HCT116 (cell line): Measurements from ENCODE around the gene DGKB. TPM values are rescaled to one million over a fixed set of nuclear protein-coding genes. Genes with fewer than 3 reads are reported as not detected.

Source experiments
- ATAC-seq: fragments of 200-7000 bp; cut with Tn5 transposase; 2 replicates; pipeline ENCODE4 v1.9.1; 2020; ENCODE audit warnings: mild to moderate bottlenecking, moderate library complexity
- BruUV-seq: library from RNA; stranded (reverse); fragments of 400-500 nt; replicated peaks from 2 replicates; lab custom pipeline; 2021; lab: Mats Ljungman, UMichigan
- CTCF ChIA-PET: fragments of 300-600 bp; sonication (Branson Sonifier 250); formaldehyde crosslinking; loops from one replicate; lab custom pipeline; 2021; ENCODE audit warnings: antibody characterized with exemption; lab: Charles Lee
- POLR2A ChIA-PET: fragments of 300-600, 350-600 bp; sonication (Branson Sonifier 250); formaldehyde crosslinking; loops from one replicate; lab custom pipeline; 2021; ENCODE audit warnings: antibody characterized with exemption; lab: Charles Lee
- RAD21 ChIA-PET, 2 experiments: fragments of 300-600 bp; sonication (Branson Sonifier 250); formaldehyde crosslinking; loops; one replicate each; lab custom pipeline; 2023; ENCODE audit warnings: low total read pairs in 2 of 2; ENCODE audit not compliant: uncharacterized antibody in 2 of 2, unreplicated experiment in 2 of 2, low non-redundant PET in 1 of 2; lab: Charles Lee
- DNase-seq: peaks from one replicate; pipeline ENCODE4 v3.0.0-alpha.2; 2010; ENCODE audit warnings: low read depth, low spot score
- H2AFZ ChIP-seq: fragments of 200-600 bp; shearing (Covaris generic), sonication (generic); 2 replicates; pipeline ENCODE4 v1.6.1; 2017; ENCODE audit warnings: low read depth, mixed run types, mixed read lengths, antibody characterized with exemption, low read length; ENCODE audit not compliant: poor library complexity, severe bottlenecking
- H3K27ac ChIP-seq: 2 replicates; pipeline ENCODE4 v1.5.1; 2012; ENCODE audit warnings: low read depth, low read length
- H3K27me3 ChIP-seq: fragments of 200-600 bp; sonication (generic); 2 replicates; pipeline ENCODE4 v1.6.1; 2016; ENCODE audit warnings: mixed run types, low read length, mixed read lengths; ENCODE audit not compliant: insufficient read depth
- H3K36me3 ChIP-seq, 2 experiments: fragments of 200-500 bp in 1 of 2; fragments of 200-600 bp in 1 of 2; sonication (Bioruptor generic) in 1 of 2; sonication (generic) in 1 of 2; 2 replicates each; pipeline versions ENCODE4 v1.5.1 to v1.6.1; 2014 to 2016; ENCODE audit warnings: low read length in 2 of 2, inconsistent platforms in 1 of 2, mixed read lengths in 1 of 2, mixed run types in 1 of 2; ENCODE audit not compliant: insufficient read depth in 2 of 2, control insufficient read depth in 1 of 2
- H3K4me1 ChIP-seq, 2 experiments: fragments of 200-600 bp in 1 of 2; sonication (generic) in 1 of 2; 2 replicates each; pipeline versions ENCODE4 v1.5.1 to v1.6.1; 2012 to 2017; ENCODE audit warnings: low read length in 2 of 2, inconsistent platforms in 1 of 2, mild to moderate bottlenecking in 1 of 2, mixed read lengths in 1 of 2, mixed run types in 1 of 2, moderate library complexity in 1 of 2; ENCODE audit not compliant: insufficient read depth in 2 of 2, control insufficient read depth in 1 of 2
- H3K4me2 ChIP-seq: fragments of 200-600 bp; sonication (generic); 2 replicates; pipeline ENCODE4 v1.6.1; 2017; ENCODE audit warnings: mixed run types, low read length, mixed read lengths
- H3K4me3 ChIP-seq, 2 experiments: fragments of 200-600 bp in 1 of 2; sonication (generic) in 1 of 2; replicated peaks in 1 of 2; 2 replicates each; pipeline ENCODE4 v1.5.1; 2011 to 2016; ENCODE audit warnings: low read length in 2 of 2, control low read depth in 1 of 2, low read depth in 1 of 2, mild to moderate bottlenecking in 1 of 2, mixed read lengths in 1 of 2, mixed run types in 1 of 2
- H3K79me2 ChIP-seq: fragments of 200-600 bp; sonication (generic); 2 replicates; pipeline ENCODE4 v1.6.1; 2017; ENCODE audit warnings: mild to moderate bottlenecking, mixed run types, low read length, moderate library complexity, mixed read lengths; ENCODE audit not compliant: insufficient read depth
- H3K9ac ChIP-seq: fragments of 200-600 bp; sonication (generic); 2 replicates; pipeline ENCODE4 v1.6.1; 2016; ENCODE audit warnings: low read length, mixed read lengths
- H3K9me2 ChIP-seq: fragments of 200-600 bp; sonication (generic), shearing (Covaris generic); 2 replicates; pipeline ENCODE4 v1.6.1; 2017; ENCODE audit warnings: mixed run types, mild to moderate bottlenecking, moderate library complexity; ENCODE audit not compliant: insufficient read depth
- H3K9me3 ChIP-seq, 2 experiments: fragments of 200-500 bp in 1 of 2; fragments of 200-600 bp in 1 of 2; sonication (Bioruptor generic) in 1 of 2; sonication (generic) in 1 of 2; 2 replicates each; pipeline ENCODE4 v1.6.1; 2014 to 2017; ENCODE audit warnings: low read length in 2 of 2, mixed read lengths in 2 of 2, inconsistent platforms in 1 of 2, low read depth in 1 of 2, mild to moderate bottlenecking in 1 of 2, mixed run types in 1 of 2, moderate library complexity in 1 of 2; ENCODE audit not compliant: control insufficient read depth in 1 of 2, insufficient read depth in 1 of 2
- H4K20me1 ChIP-seq: fragments of 200-600 bp; sonication (generic), shearing (Covaris generic); 2 replicates; pipeline ENCODE4 v1.6.1; 2017; ENCODE audit warnings: mixed run types, mild to moderate bottlenecking, moderate library complexity; ENCODE audit not compliant: insufficient read depth
- CEBPB ChIP-seq: IDR thresholded peaks from 2 replicates; pipeline ENCODE4 v1.6.1; 2012; ENCODE audit warnings: low read depth
- FOSL1 ChIP-seq: IDR thresholded peaks from 2 replicates; pipeline ENCODE4 v1.6.1; 2012; ENCODE audit warnings: low read depth
- REST ChIP-seq: IDR thresholded peaks from 2 replicates; pipeline ENCODE4 v1.6.1; 2012; ENCODE audit warnings: low read depth
- TCF7L2 ChIP-seq: IDR thresholded peaks from 2 replicates; pipeline ENCODE4 v1.7.0; 2011; ENCODE audit warnings: borderline replicate concordance, inconsistent platforms; ENCODE audit not compliant: insufficient read depth, insufficient read length; ENCODE audit errors: extremely low read depth
- YY1 ChIP-seq: IDR thresholded peaks from 2 replicates; pipeline ENCODE4 v1.6.1; 2011; ENCODE audit warnings: low read length, low read depth, moderate library complexity, mild to moderate bottlenecking; ENCODE audit not compliant: insufficient replicate concordance; ENCODE audit errors: extremely low read depth
- intact Hi-C: fragments of 100-400 bp; cut with micrococcal nuclease; formaldehyde crosslinking; loops from 2 replicates; pipeline ENCODE4 v1.10.0; 2022
- total RNA-seq: library from RNA; stranded (reverse); gene quantifications from one replicate; pipeline ENCODE4 v1.2.1, GENCODE V29; 2021; ENCODE audit not compliant: unreplicated experiment
- TF ChIP-seq, protein P1 (sequence below), 3 experiments: fragments of 200-600 bp in 1 of 3; sonication (generic) in 1 of 3; IDR thresholded peaks in 2 of 3; conservative IDR thresholded peaks in 1 of 3; 2 replicates each; pipeline ENCODE4 v1.5.1; 2012 to 2017; ENCODE audit warnings: low read depth in 2 of 3, low read length in 2 of 3, antibody characterized with exemption in 1 of 3, borderline replicate concordance in 1 of 3, control low read depth in 1 of 3, mild to moderate bottlenecking in 1 of 3, mixed read lengths in 1 of 3, mixed run types in 1 of 3, moderate library complexity in 1 of 3; ENCODE audit not compliant: insufficient read depth in 1 of 3
- TF ChIP-seq, protein P2 (sequence below): IDR thresholded peaks from 2 replicates; pipeline ENCODE4 v1.6.1; 2011; ENCODE audit warnings: mild to moderate bottlenecking, low read length, moderate library complexity; ENCODE audit not compliant: insufficient replicate concordance; ENCODE audit errors: extremely low read depth

The DGKB gene
- total RNA-seq, 1 experiment from 2014 or later = 0.05 TPM

- ChIA-PET RAD21 (no interaction called here), POLR2A (no interaction called here), CTCF (no interaction called here)
- Histone ChIP-seq H4K20me1 (no peaks in the 10 kb centered on the region), H2AFZ (no peak overlapping the region), H3K9ac (no peak overlapping the region), H3K79me2 (no peaks in the 10 kb centered on the region), H3K4me1 (peaks cover 0 to 9% of the 10 kb centered on the region in 2 experiments; a peak in 2 of 4 replicates), H3K4me3 (no peak overlapping the region), H3K36me3 (no peaks in the 10 kb centered on the region), H3K27me3 (no peaks in the 10 kb centered on the region), H3K9me3 (no peaks in the 10 kb centered on the region), H3K27ac (no peak overlapping the region), H3K9me2 (no peaks in the 10 kb centered on the region), H3K4me2 (no peak overlapping the region)
- DNase-seq = no peak
- intact Hi-C loops = no loop called here
- ATAC-seq = no peak
- no TSS peak for BruUV-seq
- TF ChIP-seq CEBPB (no peak), YY1 (no peak), TCF7L2 (no peak), REST (no peak), FOSL1 (no peak)
- TF ChIP-seq, protein P1, sequence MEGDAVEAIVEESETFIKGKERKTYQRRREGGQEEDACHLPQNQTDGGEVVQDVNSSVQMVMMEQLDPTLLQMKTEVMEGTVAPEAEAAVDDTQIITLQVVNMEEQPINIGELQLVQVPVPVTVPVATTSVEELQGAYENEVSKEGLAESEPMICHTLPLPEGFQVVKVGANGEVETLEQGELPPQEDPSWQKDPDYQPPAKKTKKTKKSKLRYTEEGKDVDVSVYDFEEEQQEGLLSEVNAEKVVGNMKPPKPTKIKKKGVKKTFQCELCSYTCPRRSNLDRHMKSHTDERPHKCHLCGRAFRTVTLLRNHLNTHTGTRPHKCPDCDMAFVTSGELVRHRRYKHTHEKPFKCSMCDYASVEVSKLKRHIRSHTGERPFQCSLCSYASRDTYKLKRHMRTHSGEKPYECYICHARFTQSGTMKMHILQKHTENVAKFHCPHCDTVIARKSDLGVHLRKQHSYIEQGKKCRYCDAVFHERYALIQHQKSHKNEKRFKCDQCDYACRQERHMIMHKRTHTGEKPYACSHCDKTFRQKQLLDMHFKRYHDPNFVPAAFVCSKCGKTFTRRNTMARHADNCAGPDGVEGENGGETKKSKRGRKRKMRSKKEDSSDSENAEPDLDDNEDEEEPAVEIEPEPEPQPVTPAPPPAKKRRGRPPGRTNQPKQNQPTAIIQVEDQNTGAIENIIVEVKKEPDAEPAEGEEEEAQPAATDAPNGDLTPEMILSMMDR (IDR thresholded peaks at IDR 0.05 in 2 of 3, conservative IDR thresholded peaks at IDR 0.05 in 1 of 3; ENCODE audit: borderline replicate concordance in 1 of 3, insufficient read depth in 1 of 3, low read depth in 2 of 3, low read length in 2 of 3) = no peak
- TF ChIP-seq, protein P2, sequence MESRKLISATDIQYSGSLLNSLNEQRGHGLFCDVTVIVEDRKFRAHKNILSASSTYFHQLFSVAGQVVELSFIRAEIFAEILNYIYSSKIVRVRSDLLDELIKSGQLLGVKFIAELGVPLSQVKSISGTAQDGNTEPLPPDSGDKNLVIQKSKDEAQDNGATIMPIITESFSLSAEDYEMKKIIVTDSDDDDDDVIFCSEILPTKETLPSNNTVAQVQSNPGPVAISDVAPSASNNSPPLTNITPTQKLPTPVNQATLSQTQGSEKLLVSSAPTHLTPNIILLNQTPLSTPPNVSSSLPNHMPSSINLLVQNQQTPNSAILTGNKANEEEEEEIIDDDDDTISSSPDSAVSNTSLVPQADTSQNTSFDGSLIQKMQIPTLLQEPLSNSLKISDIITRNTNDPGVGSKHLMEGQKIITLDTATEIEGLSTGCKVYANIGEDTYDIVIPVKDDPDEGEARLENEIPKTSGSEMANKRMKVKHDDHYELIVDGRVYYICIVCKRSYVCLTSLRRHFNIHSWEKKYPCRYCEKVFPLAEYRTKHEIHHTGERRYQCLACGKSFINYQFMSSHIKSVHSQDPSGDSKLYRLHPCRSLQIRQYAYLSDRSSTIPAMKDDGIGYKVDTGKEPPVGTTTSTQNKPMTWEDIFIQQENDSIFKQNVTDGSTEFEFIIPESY = no peak
These were observed 67.7 kb downstream of the DGKB start for GRCh38 chr7:14834883-14835282.
